Hippocampal formation (tissue), 2 donors: ENCODE results near the gene ADNP.
A peak's percentile ranks its signal among the peaks of the same experiment; 100 is the strongest.

Experiments
- DNase-seq, 2 donors: peaks; one replicate each; lab custom pipeline; 2025; lab: John Stamatoyannopoulos, UW

ADNP gene

DNA sequence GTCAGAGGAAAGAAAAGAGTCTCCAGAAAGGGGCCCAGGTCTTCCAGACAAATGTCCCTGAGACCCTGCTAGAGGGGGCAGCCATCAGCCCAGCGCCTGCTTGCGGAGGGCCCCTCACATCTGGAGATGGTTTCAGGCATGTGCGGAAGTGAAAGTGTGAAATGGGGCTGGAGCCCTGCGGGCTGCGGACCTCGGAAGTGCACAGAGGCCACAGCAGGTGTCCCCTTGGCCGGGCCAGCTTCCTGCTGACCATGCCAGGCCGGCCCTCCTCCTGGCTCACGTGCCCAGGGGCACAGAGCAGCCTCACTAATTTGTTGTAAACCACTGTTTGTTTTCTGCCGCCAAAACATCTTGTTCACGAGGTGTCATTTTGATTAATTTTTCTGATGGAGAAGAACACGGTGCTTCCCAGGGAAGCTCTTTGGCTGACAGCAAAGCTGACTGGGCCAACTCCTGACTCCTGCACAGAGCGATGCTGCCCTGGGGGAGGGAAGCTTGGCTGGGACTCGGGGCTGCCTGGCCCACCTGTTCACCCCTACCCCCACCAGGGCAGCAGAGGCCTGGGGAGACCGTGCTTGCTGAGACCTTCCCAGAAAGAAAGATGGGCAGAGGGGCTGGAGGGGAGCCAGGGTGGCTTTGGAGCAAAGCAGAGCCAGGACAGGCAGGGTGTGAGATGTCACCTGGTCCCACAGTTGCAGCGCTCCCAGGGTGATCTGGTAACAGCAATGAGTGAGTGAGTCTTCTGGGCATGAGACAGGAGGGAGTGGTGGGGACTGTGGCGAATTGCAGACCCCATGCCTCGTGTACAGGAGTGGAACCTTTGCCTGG, 82.2 kb downstream of the ADNP start:
- no peak for DNase-seq

DNA sequence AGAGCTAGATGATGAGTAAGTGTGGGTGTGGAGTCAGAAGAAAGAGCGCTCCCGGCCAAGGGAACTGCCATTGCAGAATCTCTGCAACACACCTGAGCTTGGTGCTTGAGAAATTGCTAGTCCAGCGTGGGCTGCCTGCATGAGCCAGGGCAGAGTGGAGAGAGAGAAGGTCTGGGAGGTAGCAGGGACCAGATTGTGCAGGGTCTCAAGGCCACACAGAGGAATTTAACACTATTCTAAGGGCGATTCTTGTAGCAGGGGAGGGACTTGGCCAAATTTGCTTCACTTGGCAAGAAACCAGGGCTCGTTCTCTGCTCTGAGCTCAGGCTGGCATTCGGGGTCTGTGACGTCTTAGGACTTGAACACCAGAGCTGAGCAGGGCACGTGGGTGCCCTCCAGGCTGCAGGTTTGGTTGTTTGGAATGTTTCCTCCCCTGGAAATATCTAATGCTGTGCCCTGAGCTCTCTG, 82.9 kb downstream of the ADNP start:
- peak; percentile 15 to 20 for DNase-seq

DNA sequence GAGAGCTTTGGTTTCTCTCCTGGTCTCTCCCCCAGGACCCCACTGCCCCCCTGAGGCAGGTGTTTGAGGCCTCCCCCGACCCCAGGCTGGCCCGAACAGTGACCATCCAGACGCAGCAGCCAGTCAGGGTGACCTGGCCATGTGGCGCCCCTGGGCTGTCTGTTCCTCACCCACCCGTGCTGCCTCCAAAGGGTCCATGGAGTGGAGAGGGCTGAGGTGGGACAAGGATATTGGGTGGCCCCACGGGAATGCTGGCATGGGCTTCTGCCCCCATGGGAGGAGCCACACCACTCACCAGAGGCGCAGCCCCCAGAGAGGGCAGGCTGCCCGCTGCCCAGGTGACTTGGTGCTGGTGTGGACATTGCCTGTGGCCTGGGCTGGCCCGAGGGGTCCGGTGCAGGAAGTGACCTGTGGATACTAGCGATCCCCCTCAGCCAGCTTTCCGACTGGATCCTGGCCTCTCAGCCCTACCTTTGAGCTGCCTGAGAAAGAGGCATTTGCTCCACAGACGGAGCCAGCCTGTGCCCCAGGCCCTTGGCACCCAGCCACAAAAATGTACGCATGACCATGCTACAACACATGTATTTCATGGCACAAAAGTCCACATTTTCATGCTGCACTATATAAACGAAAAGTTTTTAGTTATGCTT, 85.5 kb downstream of the ADNP start:
- DNase-seq, result no peak

DNA sequence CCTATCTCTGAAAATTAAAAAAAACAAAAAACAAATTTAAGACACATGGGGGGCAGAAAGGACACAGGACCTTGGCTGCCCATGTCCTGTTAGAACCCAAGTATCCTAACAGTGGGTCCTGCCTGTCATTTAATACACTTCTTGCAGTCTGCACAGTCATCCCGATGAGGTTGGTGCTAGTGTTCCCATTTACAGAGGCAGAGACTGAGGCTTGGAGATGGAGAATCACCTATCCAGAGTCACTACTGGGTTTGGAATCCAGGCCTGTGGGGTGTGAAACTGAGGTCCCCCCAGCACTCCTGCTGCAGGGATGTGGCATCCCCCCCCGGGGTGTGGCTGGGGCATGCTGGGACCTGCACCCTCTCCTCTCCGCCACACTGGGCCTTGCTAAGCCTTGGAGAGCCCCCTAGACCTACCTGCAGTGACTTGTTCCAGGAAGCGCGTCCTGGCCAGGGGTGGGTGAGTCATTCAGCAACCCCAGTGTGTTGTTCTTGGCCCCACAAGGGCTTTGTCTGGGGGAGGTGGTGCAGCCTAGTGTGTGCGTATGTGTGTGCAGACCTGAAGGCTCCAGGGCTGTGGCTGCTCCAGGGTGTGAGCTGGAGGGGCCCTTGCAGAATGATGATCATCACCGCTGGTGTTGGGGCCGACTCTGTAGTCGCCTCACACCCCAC, 86.7 kb downstream of the ADNP start:
- no peak for DNase-seq

DNA sequence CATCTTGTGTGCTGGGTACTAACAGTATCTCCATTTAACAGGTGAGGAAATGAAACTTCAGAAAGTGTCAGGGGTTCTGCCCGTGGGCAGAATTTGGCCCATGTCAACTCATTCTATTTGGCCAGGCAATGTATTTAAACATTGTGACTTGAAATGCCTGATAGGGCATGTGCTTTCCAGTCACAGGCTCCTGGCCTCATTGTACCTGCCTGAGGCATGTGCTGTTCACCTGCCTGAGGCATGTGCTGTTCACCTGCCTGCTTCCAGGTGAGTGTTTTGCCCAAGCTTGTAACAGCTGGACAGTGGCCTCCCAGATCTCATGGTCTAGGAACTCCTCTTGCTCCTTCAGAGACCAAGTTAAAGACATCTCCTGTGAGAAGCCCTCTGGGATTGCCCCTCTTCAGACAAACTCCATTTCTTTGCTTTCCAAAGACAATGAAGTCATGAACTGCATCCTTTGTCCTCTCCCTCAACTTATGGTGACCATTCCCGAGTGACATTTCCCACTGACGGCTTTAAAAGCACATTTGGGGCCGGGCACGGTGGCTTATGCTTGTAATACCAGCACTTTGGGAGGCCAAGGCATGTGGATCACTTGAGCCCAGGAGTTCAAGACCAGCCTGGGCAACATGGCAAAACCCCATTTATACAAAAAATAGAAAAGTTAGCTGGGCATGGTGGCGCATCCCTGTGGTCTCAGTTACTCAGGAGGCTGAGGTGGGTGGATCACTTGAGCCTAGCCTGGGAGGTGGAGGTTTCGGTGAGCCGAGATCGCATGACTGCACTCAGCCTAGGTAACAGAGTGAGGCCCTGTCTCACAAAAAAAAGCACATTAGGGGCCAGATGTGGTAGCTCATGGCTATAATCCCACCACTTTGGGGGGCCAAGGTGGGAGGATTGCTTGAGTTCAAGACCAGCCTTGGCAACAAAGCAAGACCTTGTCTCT, 87.6 kb downstream of the ADNP start:
- DNase-seq, result no peak

DNA sequence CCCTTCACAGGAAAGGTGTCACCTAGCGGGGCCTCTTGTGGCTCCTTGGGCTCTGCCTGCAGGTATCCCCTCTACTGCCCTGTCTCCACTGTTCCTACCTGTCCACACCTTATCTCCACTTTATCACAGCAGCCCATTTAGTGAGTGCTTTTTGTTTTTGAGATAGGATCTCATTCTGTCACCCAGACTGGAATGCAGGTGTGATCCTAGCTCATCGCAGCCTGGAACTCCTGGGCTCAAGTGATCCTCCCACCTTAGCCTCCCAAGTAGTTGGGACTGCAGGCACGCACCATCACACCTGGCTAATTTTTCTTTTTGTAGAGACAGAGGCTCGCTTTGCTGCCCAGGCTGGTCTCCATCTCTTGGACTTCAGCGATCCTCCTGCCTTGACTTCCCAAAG, 88.4 kb downstream of the ADNP start:
- DNase-seq, result no peak
